Measurements from ENCODE around the gene ATP5MC2.

- TF ChIP-seq POLR2AphosphoS5 (IDR thresholded peaks at IDR 0.05; ENCODE audit: low read depth) (no peak), CTCF (IDR thresholded peaks at IDR 0.05; ENCODE audit: insufficient read depth, low read length) (no peak), REST (IDR thresholded peaks at IDR 0.05; ENCODE audit: insufficient replicate concordance, low read depth) (no peak), GABPA (IDR thresholded peaks at IDR 0.05; ENCODE audit: low read depth) (no peak)
Measured at GRCh38 chr12:53677800-53678148, 1.9 kb upstream of the ATP5MC2 start.
